HepG2 (cell line): ENCODE results near the gene ABI2. TPM values are rescaled to one million over a fixed set of nuclear protein-coding genes. Genes with fewer than 3 reads are reported as not detected.

Source experiments
- CSRNP1 ChIP-seq: sonication (generic); formaldehyde crosslinking; IDR thresholded peaks from 2 replicates; pipeline ENCODE4 v1.8.1; 2023; ENCODE audit warnings: mild to moderate bottlenecking, missing genetic modification reagents
- CTCF ChIP-seq: sonication (generic); formaldehyde crosslinking; IDR thresholded peaks from 2 replicates; pipeline ENCODE4 v1.5.0; 2020; ENCODE audit warnings: mild to moderate bottlenecking, missing genetic modification reagents, moderate library complexity
- FOXO1 ChIP-seq: sonication (generic); formaldehyde crosslinking; IDR thresholded peaks from 2 replicates; pipeline ENCODE4 v1.4.0; 2020; ENCODE audit warnings: missing genetic modification reagents
- MED1 ChIP-seq: sonication (generic); formaldehyde crosslinking; IDR thresholded peaks from 2 replicates; pipeline ENCODE4 v1.4.0; 2020; ENCODE audit warnings: missing genetic modification reagents
- MTF2 ChIP-seq: sonication (generic); formaldehyde crosslinking; IDR thresholded peaks from 2 replicates; pipeline ENCODE4 v1.5.0; 2020; ENCODE audit warnings: missing genetic modification reagents, borderline replicate concordance
- NRL ChIP-seq: sonication (generic); formaldehyde crosslinking; IDR thresholded peaks from 2 replicates; pipeline ENCODE4 v1.5.0; 2020; ENCODE audit warnings: missing genetic modification reagents, mild to moderate bottlenecking, moderate library complexity, borderline replicate concordance
- ZHX1 ChIP-seq: sonication (generic); formaldehyde crosslinking; IDR thresholded peaks from 2 replicates; pipeline ENCODE4 v1.8.1; 2022; ENCODE audit warnings: low read depth, mild to moderate bottlenecking, missing genetic modification reagents
- ZNF180 ChIP-seq: sonication (generic); formaldehyde crosslinking; IDR thresholded peaks from 2 replicates; pipeline ENCODE4 v1.4.0; 2020; ENCODE audit warnings: low read depth, missing genetic modification reagents, borderline replicate concordance
- ZNF318 ChIP-seq: sonication (generic); formaldehyde crosslinking; IDR thresholded peaks from 2 replicates; pipeline ENCODE4 v1.4.0; 2020; ENCODE audit warnings: mild to moderate bottlenecking, missing genetic modification reagents
- ZNF337 ChIP-seq: sonication (generic); formaldehyde crosslinking; IDR thresholded peaks from 2 replicates; pipeline ENCODE4 v1.5.1; 2020; ENCODE audit warnings: missing genetic modification reagents, low read depth, mild to moderate bottlenecking, borderline replicate concordance
- ZNF790 ChIP-seq: sonication (generic); formaldehyde crosslinking; IDR thresholded peaks from 2 replicates; pipeline ENCODE4 v1.8.0; 2022; ENCODE audit warnings: missing genetic modification reagents, mild to moderate bottlenecking, borderline replicate concordance
- ZNF83 ChIP-seq: sonication (generic); formaldehyde crosslinking; IDR thresholded peaks from 2 replicates; pipeline ENCODE4 v1.4.0; 2020; ENCODE audit warnings: missing genetic modification reagents, mild to moderate bottlenecking, borderline replicate concordance
- polyA plus RNA-seq, 8 experiments: library from polyadenylated mRNA; depleted of rRNA in 3 of 8; stranded (reverse) in 7 of 8; unstranded in 1 of 8; fragments of >200 nt; fragmentation: Illumina TruSeq in 4 of 8; extraction: Trizol in 4 of 8; gene quantifications; 2 replicates each; pipeline versions ENCODE4 v1.2.1 to v1.2.3, GENCODE V29; 2011 to 2016; ENCODE audit warnings: low read depth in 4 of 8, missing spikeins in 1 of 8, mixed read lengths in 1 of 8; ENCODE audit not compliant: insufficient read depth in 1 of 8
- total RNA-seq, 5 experiments: library from RNA; depleted of rRNA; stranded (reverse); fragments of >200 nt; fragmentation: Illumina TruSeq; extraction: Trizol; gene quantifications; 2 replicates each; pipeline ENCODE4 v1.2.3, GENCODE V29; 2016; ENCODE audit warnings: low read depth in 1 of 5

Gene ABI2
- total and polyA plus RNA-seq, 2 of the 13 experiments (the other 11 are each of a cell fraction or from before 2014, with no cell fraction given) = 28.4 to 32.4 TPM

GRCh38 chr2:203327901-203328759 is at the start of gene ABI2 (continued):
- TF ChIP-seq ZNF318 (CRISPR knock-in tag) (peak; percentile 88), CSRNP1 (CRISPR knock-in tag) (peak; percentile 88; the same call in 1 of the 2 replicates), ZNF790 (peak; percentile 66; the same call in 1 of the 2 replicates), MED1 (CRISPR knock-in tag) (peak; percentile 72), ZNF337 (CRISPR knock-in tag) (0 out of 2 replicates have a peak, but pooled peaks have one; percentile 21), ZNF83 (CRISPR knock-in tag) (0 out of 2 replicates have a peak, but pooled peaks have one; percentile 18), CTCF (CRISPR knock-in tag) (no peak), FOXO1 (CRISPR knock-in tag) (no peak), ZNF180 (CRISPR knock-in tag) (0 out of 2 replicates have a peak, but pooled peaks have one; percentile 29), MTF2 (peak; percentile 34; the same call in 1 of the 2 replicates), NRL (CRISPR knock-in tag) (peak; percentile 70; the same call in 1 of the 2 replicates), ZHX1 (CRISPR knock-in tag) (no peak; the same call in 1 of the 2 replicates)
